Stimulated activated CD4-positive, alpha-beta T cell treated with anti-CD3 and anti-CD28 coated beads, Interleukin-4, amount 100 ng/mL, for 4 hours (primary cell): Measurements from ENCODE around the gene OFD1.

Experiments used
- DNase-seq, 2 experiments: peaks; one replicate each; pipeline ENCODE4 v3.0.0-alpha.2; 2020

Gene OFD1

DNA sequence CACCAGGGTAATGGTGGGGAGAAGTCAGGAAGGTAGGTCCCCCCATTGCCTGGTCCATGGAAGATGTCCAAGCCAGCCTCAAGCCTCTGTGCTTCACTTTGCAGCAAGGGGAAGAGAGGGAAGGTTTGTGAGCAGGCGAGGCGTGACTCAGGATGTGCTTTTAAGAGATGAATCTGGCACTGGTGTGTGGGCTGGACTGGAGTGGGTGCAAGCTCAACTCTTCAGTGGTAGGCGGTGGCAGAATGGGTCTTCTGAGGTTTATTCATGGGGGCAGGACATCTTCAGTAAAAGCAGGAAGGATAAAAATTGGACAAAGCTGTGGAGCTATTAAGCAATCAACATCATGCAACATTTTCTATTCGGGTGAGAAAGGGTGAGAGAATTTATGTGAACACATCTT, 63.0 kb downstream of the OFD1 start:
- DNase-seq: no peak

DNA sequence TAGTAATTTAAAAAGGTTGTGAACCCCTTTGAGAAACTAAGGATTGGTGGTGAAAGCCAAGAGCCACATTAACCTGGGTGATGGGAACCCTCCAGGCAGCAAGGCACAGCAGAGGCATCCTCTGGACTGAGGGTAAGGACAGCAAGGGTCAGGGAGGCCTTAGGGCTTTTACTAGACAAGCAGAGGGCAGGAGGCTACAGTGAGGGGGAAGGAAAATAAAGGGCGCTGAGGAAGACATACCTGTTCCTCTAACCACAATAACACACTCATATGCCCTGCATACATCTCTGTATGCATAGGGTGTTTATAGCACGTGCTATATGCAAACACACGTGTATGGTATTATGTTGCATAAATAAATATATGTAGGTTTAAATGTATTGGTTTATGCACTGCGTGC, 63.6 kb downstream of the OFD1 start:
- no peak for DNase-seq

DNA sequence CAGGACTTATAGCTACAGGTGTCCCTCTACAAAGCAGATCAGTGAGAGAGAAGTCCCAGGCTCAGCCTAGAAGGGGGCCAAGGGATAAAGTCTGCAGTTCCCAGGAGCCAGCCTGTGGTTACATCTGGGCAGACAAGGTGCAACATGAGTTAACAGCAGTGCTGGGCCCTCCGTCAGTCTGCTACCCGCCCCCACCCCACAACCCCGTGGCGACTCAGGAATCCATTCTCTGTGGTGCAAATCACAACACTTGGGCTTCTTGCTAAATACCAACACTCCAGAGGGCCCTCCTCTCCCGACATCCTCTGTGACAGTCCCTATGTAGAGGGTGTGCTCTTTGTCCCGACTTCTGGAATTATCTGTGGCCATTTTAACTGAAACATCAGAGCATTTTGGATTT, 68.6 kb downstream of the OFD1 start:
- no peak for DNase-seq

DNA sequence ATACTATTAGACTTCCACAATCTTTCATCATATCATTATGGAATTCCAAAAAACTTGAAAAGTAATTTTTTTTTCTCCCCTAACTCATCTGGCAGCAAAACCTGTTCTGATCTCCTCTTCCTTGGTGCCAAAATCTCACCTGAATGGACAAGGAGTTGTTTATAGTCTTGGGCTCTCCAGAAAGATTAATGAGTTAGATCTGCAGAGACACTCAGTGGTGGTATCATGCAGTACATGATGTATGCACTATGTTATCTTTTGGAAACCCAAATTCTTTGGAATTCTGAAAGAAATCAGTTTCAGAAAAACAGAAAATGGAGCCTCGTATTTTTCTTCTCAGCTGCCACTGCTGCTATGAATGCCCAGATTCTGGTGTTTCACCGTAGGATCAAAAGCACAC, 70.7 kb downstream of the OFD1 start:
- no peak for DNase-seq

DNA sequence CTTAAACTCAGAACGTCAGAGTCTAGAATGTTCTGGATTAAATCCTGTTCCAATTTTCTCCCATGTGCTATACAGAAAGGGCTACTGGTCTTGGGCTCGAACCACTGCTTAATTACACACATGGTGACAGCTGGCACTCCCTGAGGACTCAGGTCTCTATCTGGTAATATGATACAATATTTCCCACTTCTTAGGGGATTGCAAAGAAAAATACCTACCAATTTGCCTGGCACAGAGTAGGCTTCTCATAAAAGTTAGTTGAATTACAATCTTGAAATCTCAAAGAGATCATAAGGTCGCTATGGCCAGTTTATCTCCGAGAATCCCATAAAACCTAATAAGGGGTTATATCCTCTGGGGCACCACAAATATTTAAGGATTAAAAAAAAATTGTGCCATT, 73.7 kb downstream of the OFD1 start:
- no peak for DNase-seq

DNA sequence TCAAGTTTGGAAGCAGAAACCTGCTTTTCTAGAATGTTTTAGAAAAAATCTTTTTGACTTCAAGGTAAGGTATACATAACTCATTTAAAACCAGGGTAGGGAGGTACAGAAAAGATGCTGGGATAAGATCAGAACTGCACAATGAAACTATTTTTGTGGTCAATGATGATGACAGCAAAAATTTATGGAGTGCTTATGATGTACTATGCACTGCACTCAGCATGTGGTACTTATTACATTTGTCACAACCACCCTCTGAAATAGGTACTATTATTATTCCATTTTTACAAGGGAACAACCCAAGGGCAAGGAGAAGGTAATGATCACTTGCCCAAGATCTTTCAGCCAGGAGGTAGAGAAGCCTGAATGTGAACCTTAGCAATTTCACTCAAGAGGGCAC, 74.3 kb downstream of the OFD1 start:
- no peak for DNase-seq

DNA sequence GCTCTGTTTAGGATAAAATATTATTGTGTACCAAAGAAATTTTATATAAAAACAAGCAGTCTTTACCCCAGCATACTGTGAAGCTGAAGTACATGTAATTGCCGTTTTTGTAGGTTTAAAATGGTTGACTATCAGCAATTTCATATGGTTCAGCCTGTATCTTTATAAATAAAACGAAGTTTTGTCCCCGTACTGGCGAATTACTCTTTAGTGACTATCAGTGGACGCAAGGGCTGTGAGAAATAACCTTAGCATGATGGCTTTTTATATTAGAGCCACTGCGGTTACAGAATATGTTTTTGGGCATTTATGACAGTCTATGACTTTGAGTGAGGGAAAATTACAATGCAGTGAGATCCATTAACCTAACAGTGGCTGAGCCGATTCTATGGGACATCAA, 81.1 kb downstream of the OFD1 start:
- no peak for DNase-seq

DNA sequence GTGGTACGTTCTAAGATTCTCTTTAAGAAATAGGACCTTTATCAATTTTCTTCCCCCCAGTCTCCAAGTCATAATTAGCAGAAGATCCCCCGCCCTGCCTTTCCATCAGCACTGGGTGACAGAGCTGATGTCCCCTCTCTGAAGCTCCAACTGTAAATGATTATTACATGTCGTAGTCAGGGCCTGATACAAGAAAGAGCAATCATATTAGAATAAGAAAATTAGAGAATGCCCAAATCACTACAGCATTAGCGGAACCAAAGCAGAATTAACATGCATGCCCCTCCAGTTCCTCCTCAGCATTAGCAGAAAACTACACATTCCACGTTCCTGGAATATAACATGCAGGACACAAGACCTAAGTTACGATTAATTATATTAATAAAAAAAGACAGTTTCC, 81.6 kb downstream of the OFD1 start:
- no peak for DNase-seq

DNA sequence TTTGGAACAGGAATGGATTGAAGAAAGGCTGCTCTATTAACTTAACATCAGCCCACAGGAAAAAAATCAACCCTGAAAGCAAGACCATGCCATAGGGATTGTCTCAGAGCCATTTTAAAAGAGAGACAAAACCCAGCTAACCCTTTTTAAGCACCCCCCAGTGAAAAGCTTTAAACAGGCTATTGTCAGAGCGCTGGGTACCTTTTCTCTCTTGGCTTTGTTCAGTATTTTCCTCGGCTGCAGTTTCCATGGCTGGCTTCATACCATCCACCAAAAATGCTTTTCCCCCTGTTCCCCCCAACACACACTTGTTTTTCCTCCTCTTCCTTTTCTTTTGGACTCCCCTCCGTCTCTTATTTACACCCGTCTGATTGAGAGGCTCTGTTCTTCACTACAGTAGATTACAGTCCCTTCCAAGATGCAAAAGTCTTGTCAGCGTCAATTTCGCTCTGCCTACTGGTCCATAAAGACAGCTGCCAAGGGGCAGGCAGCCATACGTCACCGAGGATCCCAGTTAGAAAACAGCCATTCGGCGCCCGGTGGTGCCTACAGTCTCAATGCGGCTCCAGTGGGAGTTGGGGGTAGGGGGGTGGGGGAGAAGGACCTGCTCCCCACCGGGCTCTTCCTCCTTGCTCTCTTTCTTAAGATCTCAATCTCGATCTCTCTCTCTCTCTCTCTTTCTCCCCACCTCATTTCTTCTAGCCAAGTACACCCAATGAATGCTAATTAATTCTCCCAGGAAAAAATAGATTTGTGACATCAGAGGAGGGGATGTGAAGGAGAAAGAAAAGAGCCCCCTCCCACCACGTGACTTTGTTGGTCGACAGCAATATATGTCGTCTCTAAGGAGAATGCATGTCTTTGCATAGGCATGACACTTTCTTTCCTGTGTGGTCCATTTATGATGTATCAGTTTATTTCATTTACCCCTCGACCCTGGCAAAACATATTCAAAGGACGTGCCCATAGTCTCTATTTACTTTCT, 82.4 kb downstream of the OFD1 start, which contains the start of gene GPM6B:
GPM6B (minus strand) TSS at position 451 of the 985 bp plus-strand sequence; CDS start at position 262, 189 bp downstream.
- DNase-seq: no peak
